Left ventricle myocardium inferior (tissue), 1 donor: Measurements from ENCODE around the gene S1PR4. TPM values are rescaled to one million over a fixed set of nuclear protein-coding genes. Genes with fewer than 3 reads are reported as not detected.

ENCODE experiments used
- DNase-seq: peaks from one replicate; pipeline ENCODE4 v3.0.0-alpha.2; 2020
- H3K27ac ChIP-seq: fragments of 200-600 bp; replicated peaks from 2 replicates; pipeline ENCODE4 v1.8.0; 2021
- H3K27me3 ChIP-seq: fragments of 200-600 bp; 2 replicates; pipeline ENCODE4 v1.8.0; 2021; ENCODE audit warnings: low read depth
- H3K36me3 ChIP-seq: fragments of 200-600 bp; 2 replicates; pipeline ENCODE4 v1.8.0; 2021
- H3K4me1 ChIP-seq: fragments of 200-600 bp; 2 replicates; pipeline ENCODE4 v1.8.0; 2021
- H3K4me3 ChIP-seq: fragments of 200-600 bp; 2 replicates; pipeline ENCODE4 v1.8.0; 2021; ENCODE audit warnings: mild to moderate bottlenecking, moderate library complexity
- H3K9me3 ChIP-seq: fragments of 200-600 bp; replicated peaks from 2 replicates; pipeline ENCODE4 v1.8.0; 2021
- CTCF ChIP-seq: fragments of 200-600 bp; IDR thresholded peaks from 2 replicates; pipeline ENCODE4 v1.8.0; 2021; ENCODE audit warnings: antibody characterized with exemption, mild to moderate bottlenecking, borderline replicate concordance
- intact Hi-C: fragments of 100-400 bp; cut with micrococcal nuclease; formaldehyde crosslinking; loops from one replicate; pipeline ENCODE4 v1.11.0; 2022
- long read RNA-seq: library from polyadenylated mRNA; unstranded; transcript quantifications from one replicate; pipeline ENCODE4 v2.0.0, GENCODE V29; 2021
- total RNA-seq: library from RNA; stranded (reverse); fragmentation: NEBNext Ultra II Directional; extraction: Animal tissue kit (Norgen Biotek cat#: 25700); gene quantifications from one replicate; pipeline ENCODE4 v1.2.1, GENCODE V29; 2021
- donor health status: DM: no; HTN: yes; CAD: no; lungs with severe emphysema.

The S1PR4 gene
- total RNA-seq: 0.60 TPM
- long read RNA-seq, partial matches to known transcripts: 0 of 1 reads
- long read RNA-seq, other reads (novel, unspliced or antisense): 0 of 1 reads

- no peaks in the 10 kb centered on the region for H3K27me3 ChIP-seq
- peak within 1 kb of the TSS; percentile 55 for H3K27ac ChIP-seq
- intact Hi-C loops: no loop called here
- H3K4me1 ChIP-seq: peaks cover 15% of the 10 kb centered on the region
- H3K4me3 ChIP-seq: peak within 1 kb of the TSS; percentile 33
- DNase-seq: no peak
- TF ChIP-seq CTCF: no peak
- H3K36me3 ChIP-seq: no peaks in the 10 kb centered on the region
- no peaks in the 10 kb centered on the region for H3K9me3 ChIP-seq
Observed at GRCh38 chr19:3178377-3178972, at the start of gene S1PR4. TSS of gene S1PR4 (plus strand) at chr19:3178769. CDS start at chr19:3178793, 24 bp downstream.

- Histone ChIP-seq H3K4me1 (no peaks in the 10 kb centered on the region), H3K4me3 (no peak overlapping the region), H3K27ac (no peak overlapping the region), H3K9me3 (no peaks in the 10 kb centered on the region), H3K27me3 (no peaks in the 10 kb centered on the region), H3K36me3 (no peaks in the 10 kb centered on the region)
- peak; percentile 56 for TF ChIP-seq CTCF
- intact Hi-C loops: no loop called here
- DNase-seq: no peak
Observed at GRCh38 chr19:3129112-3129511, 49.5 kb upstream of the S1PR4 start.

GRCh38 chr19:3131168-3131567 is 47.4 kb upstream of the S1PR4 start:
- no peak overlapping the region for H3K4me3 ChIP-seq
- no peaks in the 10 kb centered on the region for H3K27me3 ChIP-seq
- no peaks in the 10 kb centered on the region for H3K36me3 ChIP-seq
- TF ChIP-seq CTCF: no peak
- no peak overlapping the region for H3K27ac ChIP-seq
- DNase-seq: no peak
- H3K4me1 ChIP-seq: peaks cover 3% of the 10 kb centered on the region
- H3K9me3 ChIP-seq: no peaks in the 10 kb centered on the region
- intact Hi-C loops: no loop called here

- Histone ChIP-seq H3K27ac (peak overlapping the region; percentile 42), H3K27me3 (no peaks in the 10 kb centered on the region), H3K36me3 (no peaks in the 10 kb centered on the region), H3K9me3 (no peaks in the 10 kb centered on the region), H3K4me3 (no peak overlapping the region), H3K4me1 (peaks cover 18% of the 10 kb centered on the region)
- TF ChIP-seq CTCF: no peak
- DNase-seq: no peak
- intact Hi-C loops: no loop called here
Observed at GRCh38 chr19:3132971-3133792, 45.4 kb upstream of the S1PR4 start.

- Histone ChIP-seq H3K9me3 (no peaks in the 10 kb centered on the region), H3K27ac (peak overlapping the region; percentile 42), H3K4me1 (peaks cover 18% of the 10 kb centered on the region), H3K4me3 (no peak overlapping the region), H3K27me3 (no peaks in the 10 kb centered on the region), H3K36me3 (no peaks in the 10 kb centered on the region)
- DNase-seq: no peak
- TF ChIP-seq CTCF: no peak
- intact Hi-C loops: no loop called here
Observed at GRCh38 chr19:3133793-3134116, 44.8 kb upstream of the S1PR4 start.
